ENCODE results near the gene UGT1A6.

- TF ChIP-seq, protein P1, sequence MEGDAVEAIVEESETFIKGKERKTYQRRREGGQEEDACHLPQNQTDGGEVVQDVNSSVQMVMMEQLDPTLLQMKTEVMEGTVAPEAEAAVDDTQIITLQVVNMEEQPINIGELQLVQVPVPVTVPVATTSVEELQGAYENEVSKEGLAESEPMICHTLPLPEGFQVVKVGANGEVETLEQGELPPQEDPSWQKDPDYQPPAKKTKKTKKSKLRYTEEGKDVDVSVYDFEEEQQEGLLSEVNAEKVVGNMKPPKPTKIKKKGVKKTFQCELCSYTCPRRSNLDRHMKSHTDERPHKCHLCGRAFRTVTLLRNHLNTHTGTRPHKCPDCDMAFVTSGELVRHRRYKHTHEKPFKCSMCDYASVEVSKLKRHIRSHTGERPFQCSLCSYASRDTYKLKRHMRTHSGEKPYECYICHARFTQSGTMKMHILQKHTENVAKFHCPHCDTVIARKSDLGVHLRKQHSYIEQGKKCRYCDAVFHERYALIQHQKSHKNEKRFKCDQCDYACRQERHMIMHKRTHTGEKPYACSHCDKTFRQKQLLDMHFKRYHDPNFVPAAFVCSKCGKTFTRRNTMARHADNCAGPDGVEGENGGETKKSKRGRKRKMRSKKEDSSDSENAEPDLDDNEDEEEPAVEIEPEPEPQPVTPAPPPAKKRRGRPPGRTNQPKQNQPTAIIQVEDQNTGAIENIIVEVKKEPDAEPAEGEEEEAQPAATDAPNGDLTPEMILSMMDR (IDR thresholded peaks at IDR 0.05; ENCODE audit: low read length): no peak
- TF ChIP-seq EZH2 (optimal IDR thresholded peaks at IDR 0.05; ENCODE audit: low read depth, low read length): no peak
- no peak for TF ChIP-seq EZH2phosphoT487 (IDR thresholded peaks at IDR 0.05; ENCODE audit: low read length)
These were observed at the start of gene UGT1A6 for GRCh38 chr2:233692648-233693047.

Data from MM.1S (cell line).